ENCODE measurements around the gene ZNF473. TPM values are rescaled to one million over a fixed set of nuclear protein-coding genes. Genes with fewer than 3 reads are reported as not detected.

The ZNF473 gene
- total RNA-seq, 1 donor = 8.3 TPM

DNA sequence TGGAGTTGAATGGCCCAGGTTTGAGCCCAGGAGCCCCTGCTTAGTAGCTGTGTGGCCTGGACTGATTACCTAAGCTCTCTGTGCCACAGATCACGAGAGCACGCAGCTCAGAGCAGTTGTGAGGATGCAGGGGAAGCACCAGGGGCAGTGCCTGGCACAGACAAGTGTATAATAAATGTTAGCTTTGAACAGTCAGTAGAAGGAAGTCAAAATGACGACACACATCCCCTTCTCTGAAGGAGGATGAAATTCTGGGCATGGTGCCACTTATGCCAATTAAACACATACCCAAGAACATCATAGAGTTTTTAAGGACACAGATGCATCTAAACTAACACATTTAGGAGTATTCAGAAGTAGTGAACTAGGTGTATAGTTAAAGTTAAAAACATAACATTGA is 39.9 kb upstream of the ZNF473 start:
- no peaks in the 10 kb centered on the region for H3K4me1 ChIP-seq (ENCODE audit: insufficient read depth, low read length)
- peaks cover 49% of the 10 kb centered on the region for H4K20me1 ChIP-seq (ENCODE audit: insufficient read depth, low read length)
- TF ChIP-seq CTCF (IDR thresholded peaks at IDR 0.05; ENCODE audit: extremely low read depth, low read depth, low read length) = no peak
- no peaks in the 10 kb centered on the region for H3K27me3 ChIP-seq (ENCODE audit: insufficient read depth, low read length)
- no peak overlapping the region for H3K4me2 ChIP-seq (ENCODE audit: insufficient read depth, low read length)
- peaks cover 16% of the 10 kb centered on the region for H3K36me3 ChIP-seq (ENCODE audit: insufficient read depth, low read length)
- DNase-seq (ENCODE audit: insufficient read length, low spot score, missing footprints) = no peak
- H3K9me3 ChIP-seq (ENCODE audit: low read depth, low read length) = no peaks in the 10 kb centered on the region
- no peak overlapping the region for H2AFZ ChIP-seq (ENCODE audit: low read length)
- no peak overlapping the region for H3K27ac ChIP-seq (ENCODE audit: low read depth, low read length)
- H3K79me2 ChIP-seq (ENCODE audit: insufficient read depth, low read length) = no peaks in the 10 kb centered on the region
- no peak overlapping the region for H3K4me3 ChIP-seq (ENCODE audit: insufficient read depth, low read length)

- no peaks in the 10 kb centered on the region for H3K4me1 ChIP-seq (ENCODE audit: insufficient read depth, low read length)
- H2AFZ ChIP-seq (ENCODE audit: low read length) = no peak overlapping the region
- H3K79me2 ChIP-seq (ENCODE audit: insufficient read depth, low read length) = no peaks in the 10 kb centered on the region
- H3K4me3 ChIP-seq (ENCODE audit: insufficient read depth, low read length) = no peak overlapping the region
- H3K4me2 ChIP-seq (ENCODE audit: insufficient read depth, low read length) = no peak overlapping the region
- H3K36me3 ChIP-seq (ENCODE audit: insufficient read depth, low read length) = peaks cover 21% of the 10 kb centered on the region
- H4K20me1 ChIP-seq (ENCODE audit: insufficient read depth, low read length) = peaks cover 49% of the 10 kb centered on the region
- H3K9me3 ChIP-seq (ENCODE audit: low read depth, low read length) = no peaks in the 10 kb centered on the region
- no peak for TF ChIP-seq CTCF (IDR thresholded peaks at IDR 0.05; ENCODE audit: extremely low read depth, low read depth, low read length)
- no peaks in the 10 kb centered on the region for H3K27me3 ChIP-seq (ENCODE audit: insufficient read depth, low read length)
- H3K27ac ChIP-seq (ENCODE audit: low read depth, low read length) = no peak overlapping the region
- DNase-seq (ENCODE audit: insufficient read length, low spot score, missing footprints) = no peak
Measured at GRCh38 chr19:49986354-49986753, 39.5 kb upstream of the ZNF473 start.

DNA sequence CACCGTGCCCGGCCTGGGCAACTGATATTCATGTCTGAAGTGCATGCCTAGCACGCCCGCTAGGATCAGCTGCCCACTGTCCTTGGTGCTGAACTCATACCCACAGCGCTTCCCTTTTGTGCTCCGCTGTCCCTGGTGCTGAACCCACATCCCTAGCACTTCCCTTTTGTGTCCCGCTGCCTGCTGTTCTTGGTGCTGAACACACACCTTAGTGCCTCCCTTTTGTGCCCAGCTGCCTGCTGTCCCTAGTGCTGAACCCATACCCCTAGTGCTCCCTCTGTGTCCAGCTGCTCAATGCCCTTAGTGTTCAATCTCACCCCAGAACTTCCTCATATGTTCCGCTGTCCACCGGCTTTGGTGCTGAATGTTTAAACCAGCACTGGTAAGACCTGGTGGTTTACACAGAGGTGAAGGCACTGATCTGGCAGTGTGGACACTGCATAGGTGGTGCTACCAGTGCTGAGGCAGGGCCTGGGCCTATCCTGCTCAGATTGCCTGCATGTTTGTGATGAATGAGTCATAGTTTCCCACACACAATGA is 38.6 kb upstream of the ZNF473 start:
- TF ChIP-seq CTCF (IDR thresholded peaks at IDR 0.05; ENCODE audit: extremely low read depth, low read depth, low read length) = peak; percentile 6
- Histone ChIP-seq H4K20me1 (ENCODE audit: insufficient read depth, low read length) (peaks cover 49% of the 10 kb centered on the region), H3K4me2 (ENCODE audit: insufficient read depth, low read length) (no peak overlapping the region)

DNA sequence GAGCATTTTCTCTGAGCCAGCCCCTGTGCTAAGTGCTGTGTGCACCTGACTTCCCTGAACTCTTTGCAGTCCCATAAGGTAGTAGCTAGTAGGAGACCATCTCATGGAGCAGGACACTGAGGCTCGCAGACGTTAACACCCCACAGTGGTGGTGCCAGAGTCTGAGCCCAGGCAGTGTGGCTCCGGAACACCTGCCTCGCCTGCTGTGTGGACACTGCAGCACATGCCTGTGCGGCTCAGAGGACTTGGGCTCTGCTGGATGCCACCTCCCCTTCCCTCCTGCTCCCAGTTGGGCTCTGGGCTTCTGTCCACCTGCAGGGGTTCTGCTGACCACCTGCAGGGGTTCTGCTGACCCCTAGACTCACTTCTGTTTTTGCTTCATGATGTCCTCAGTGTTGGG is 37.8 kb upstream of the ZNF473 start:
- H3K4me1 ChIP-seq (ENCODE audit: insufficient read depth, low read length) = no peaks in the 10 kb centered on the region
- H2AFZ ChIP-seq (ENCODE audit: low read length) = no peak overlapping the region
- peaks cover 49% of the 10 kb centered on the region for H4K20me1 ChIP-seq (ENCODE audit: insufficient read depth, low read length)
- peaks cover 35% of the 10 kb centered on the region for H3K36me3 ChIP-seq (ENCODE audit: insufficient read depth, low read length)
- no peaks in the 10 kb centered on the region for H3K27me3 ChIP-seq (ENCODE audit: insufficient read depth, low read length)
- no peak overlapping the region for H3K4me2 ChIP-seq (ENCODE audit: insufficient read depth, low read length)
- no peak overlapping the region for H3K4me3 ChIP-seq (ENCODE audit: insufficient read depth, low read length)
- no peaks in the 10 kb centered on the region for H3K9me3 ChIP-seq (ENCODE audit: low read depth, low read length)
- H3K27ac ChIP-seq (ENCODE audit: low read depth, low read length) = no peak overlapping the region
- TF ChIP-seq CTCF (IDR thresholded peaks at IDR 0.05; ENCODE audit: extremely low read depth, low read depth, low read length) = no peak
- no peak for DNase-seq (ENCODE audit: insufficient read length, low spot score, missing footprints)
- H3K79me2 ChIP-seq (ENCODE audit: insufficient read depth, low read length) = no peaks in the 10 kb centered on the region

More for the DNA sequence above, 38.6 kb upstream of the ZNF473 start:
- DNase-seq (ENCODE audit: insufficient read length, low spot score, missing footprints) = peak; percentile 93
- no peaks in the 10 kb centered on the region for H3K79me2 ChIP-seq (ENCODE audit: insufficient read depth, low read length)
- H3K9me3 ChIP-seq (ENCODE audit: low read depth, low read length) = no peaks in the 10 kb centered on the region
- H3K4me3 ChIP-seq (ENCODE audit: insufficient read depth, low read length) = no peak overlapping the region
- H3K4me1 ChIP-seq (ENCODE audit: insufficient read depth, low read length) = no peaks in the 10 kb centered on the region
- no peak overlapping the region for H2AFZ ChIP-seq (ENCODE audit: low read length)
- no peak overlapping the region for H3K27ac ChIP-seq (ENCODE audit: low read depth, low read length)
- no peaks in the 10 kb centered on the region for H3K27me3 ChIP-seq (ENCODE audit: insufficient read depth, low read length)
- peaks cover 28% of the 10 kb centered on the region for H3K36me3 ChIP-seq (ENCODE audit: insufficient read depth, low read length)
